NCI-H187 treated with DMSO at 0.1 percent for 48 hours (cell line): ENCODE measurements around the gene TEAD2.
"Not testable (repeated sequence)": the region's sequence is repeated elsewhere in the genome, so short reads cannot be mapped to it uniquely, and the experiment has no call there.

Experiments
- DNase-seq: peaks from one replicate; lab custom pipeline; 2025; lab: John Stamatoyannopoulos, UW

The TEAD2 gene

DNA sequence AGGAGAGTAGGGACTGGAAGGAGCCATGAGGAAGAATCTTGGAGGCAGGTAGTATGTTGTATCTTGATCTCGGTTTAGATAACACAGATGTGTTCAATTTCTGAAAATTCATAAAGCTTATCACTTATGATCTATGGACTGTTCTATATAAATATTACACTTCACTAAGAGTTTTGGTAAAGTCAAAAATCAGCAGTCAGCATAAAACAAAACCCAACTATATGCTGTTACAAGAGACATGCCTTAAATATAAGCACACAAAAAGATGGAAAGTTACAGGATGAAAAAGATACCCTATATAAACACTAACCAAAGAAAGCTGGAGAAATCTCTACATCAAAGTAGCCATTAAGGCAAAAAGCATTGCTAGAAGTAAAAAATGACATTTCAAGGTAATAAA is 21.4 kb upstream of the TEAD2 start:
- DNase-seq: no peak

DNA sequence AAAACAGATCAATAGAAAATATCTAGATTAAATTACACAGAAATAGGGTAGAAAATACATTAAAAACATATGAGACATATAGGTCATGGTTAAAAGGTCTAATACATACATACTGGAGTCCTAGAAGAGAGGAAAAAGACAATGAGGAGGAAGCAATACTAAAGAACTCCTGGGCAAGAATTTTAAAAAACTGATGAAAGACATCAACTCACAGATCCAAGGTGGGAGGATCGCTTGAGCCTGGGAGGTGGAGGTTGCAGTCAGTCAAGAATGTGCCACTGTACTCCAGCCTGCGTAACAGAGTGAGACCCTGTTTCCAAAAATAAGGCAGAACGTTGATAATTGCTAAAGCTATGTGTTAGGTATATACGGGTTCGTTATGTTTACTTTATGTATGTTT is 20.4 kb upstream of the TEAD2 start:
- no peak for DNase-seq

DNA sequence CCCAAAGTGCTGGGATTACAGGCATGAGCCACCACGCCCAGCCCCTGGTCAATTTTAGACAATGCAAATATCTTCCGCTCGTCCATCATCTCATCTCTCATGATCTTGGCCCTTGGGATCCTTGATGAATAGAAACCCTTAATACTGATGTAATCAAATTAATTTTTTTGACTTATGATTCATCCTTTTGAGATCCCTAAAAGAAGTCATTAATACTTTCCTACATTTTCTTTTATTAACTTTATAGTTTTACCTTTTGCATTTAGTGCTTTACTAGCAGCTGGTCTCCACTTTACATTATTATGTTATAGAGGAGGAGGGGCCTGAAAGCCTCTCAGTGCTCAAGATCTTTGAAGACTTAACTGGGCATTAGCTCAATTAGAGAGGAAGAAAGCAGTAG is 18.2 kb upstream of the TEAD2 start:
- DNase-seq: no peak

DNA sequence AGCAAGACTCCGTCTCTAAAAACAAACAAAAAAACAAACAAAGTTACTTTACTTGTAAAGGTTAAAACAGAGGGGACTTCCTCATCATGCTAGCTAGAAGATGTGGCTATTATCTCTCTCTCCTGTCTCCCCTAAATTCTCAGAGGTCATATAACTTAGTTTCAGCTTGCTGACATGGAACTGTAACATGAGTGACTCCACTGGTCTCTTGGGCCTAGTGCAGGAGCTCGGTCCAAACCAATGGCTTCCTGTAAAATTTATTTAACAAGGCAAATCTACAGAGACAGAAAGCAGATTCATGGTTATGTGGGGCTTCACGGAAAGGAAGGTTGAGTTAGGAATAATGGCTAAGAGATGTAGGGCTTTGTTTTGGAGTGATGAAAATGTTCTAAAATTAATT is 16.3 kb upstream of the TEAD2 start:
- no peak for DNase-seq

DNA sequence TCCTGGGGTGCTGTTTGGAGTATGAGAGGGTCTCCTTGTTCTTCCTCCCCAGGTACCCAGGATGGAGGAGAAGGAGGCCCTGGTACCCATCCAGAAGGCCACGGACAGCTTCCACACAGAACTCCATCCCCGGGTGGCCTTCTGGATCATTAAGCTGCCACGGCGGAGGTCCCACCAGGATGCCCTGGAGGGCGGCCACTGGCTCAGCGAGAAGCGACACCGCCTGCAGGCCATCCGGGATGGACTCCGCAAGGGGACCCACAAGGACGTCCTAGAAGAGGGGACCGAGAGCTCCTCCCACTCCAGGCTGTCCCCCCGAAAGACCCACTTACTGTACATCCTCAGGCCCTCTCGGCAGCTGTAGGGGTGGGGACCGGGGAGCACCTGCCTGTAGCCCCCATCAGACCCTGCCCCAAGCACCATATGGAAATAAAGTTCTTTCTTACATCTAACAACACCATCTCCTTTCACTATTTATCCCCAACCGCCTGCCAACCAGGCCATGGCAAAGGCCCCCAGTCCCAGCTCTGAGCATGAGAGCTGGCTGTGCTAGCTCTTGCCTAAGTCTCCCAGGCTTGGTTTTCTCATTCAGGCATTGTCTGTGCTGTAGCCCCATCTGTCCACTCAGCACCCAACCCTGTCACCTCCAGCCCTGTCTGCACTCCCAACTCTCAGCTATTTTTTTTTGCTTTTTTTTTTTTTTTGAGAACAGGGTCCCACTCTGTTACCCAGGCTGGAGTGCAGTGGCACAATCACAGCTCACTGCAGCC is 12.6 kb upstream of the TEAD2 start:
- no peak for DNase-seq

GRCh38 chr19:49373174-49373573 is 11.0 kb upstream of the TEAD2 start:
- DNase-seq: not testable (repeated sequence)

DNA sequence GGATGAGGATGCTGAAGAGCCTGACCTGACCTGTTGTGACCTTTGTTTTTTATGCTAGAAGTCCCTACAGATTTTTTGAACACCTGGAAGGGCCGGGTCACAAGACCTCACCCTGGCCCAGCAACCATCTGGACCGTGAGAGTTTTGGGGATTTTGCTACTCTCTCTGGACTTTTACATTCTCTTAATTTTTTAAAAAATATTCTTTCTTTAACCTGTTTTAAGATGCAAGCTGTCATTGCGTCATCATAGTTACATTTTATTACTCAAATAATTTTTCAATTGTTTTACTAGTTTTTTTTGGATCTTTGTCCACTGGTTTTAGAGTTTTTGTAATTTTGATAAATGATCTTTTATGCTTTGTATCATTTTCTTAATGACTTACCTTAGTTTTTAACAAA is 9.0 kb upstream of the TEAD2 start:
- no peak for DNase-seq

- no peak for DNase-seq
Observed at GRCh38 chr19:49368711-49369358, 6.6 kb upstream of the TEAD2 start.

DNA sequence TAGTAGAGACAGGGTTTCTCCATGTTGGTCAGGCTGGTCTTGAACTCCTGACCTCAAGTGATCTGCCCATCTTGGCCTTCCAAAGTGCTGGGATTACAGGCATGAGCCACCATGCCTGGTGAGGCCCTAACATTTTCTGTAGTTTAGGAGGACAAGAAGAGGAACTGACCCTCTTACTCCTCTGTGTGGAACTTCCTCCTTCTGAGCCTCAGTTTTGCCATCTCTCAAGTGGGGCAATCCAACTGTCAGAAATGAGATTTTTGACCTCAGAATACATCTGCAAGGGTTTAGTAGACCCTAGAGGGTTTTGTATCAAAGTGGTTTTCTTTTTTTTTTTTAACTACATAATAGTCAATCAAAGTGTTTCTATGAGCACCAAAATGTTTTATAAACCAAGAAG is 3.9 kb upstream of the TEAD2 start:
- DNase-seq: no peak

GRCh38 chr19:49364083-49364737 is 2.0 kb upstream of the TEAD2 start:
- no peak for DNase-seq

DNA sequence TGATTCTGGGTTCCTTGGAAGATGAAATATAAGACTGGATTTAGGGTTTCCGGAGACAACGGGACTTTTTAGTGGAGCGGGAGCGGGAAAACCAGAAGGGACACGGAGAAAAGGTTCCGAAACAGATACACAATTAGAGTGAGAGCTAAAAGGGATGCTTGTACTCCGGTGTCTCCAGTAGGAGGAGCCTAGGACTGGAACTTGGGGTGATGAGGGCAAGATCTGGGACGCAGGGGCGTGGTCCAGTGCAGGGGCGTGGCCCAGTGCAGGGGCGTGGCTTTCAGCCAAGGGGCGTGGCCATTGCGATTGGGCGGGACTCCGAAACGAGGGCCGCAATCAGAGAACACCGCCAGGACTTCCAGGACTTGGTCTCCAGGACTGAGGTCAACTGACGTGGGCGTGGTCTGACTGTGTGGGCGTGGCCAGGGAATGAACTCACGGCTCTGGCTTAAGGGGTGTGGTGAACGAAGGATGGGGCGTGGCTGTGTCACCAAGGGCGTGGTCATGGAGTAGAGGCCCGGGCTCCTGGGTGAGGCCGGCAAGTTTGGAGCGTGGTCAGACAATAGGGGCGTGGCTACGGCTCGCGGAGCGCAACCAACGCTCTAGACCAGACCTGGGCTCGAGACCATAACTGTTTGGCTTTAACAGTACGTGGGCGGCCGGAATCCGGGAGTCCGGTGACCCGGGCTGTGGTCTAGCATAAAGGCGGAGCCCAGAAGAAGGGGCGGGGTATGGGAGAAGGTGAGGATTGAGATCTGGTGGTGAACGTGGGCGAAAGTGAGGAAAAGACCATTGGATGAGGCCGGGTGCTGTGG is 1.3 kb upstream of the TEAD2 start, which contains the start of gene DKKL1:
TSS of gene DKKL1 (plus strand) at position 610 of the 815 bp plus-strand sequence. CDS start at position 732, 122 bp downstream.
- no peak for DNase-seq

- no peak for DNase-seq
Observed at GRCh38 chr19:49362929-49363267, 682 bp upstream of the TEAD2 start.

GRCh38 chr19:49361438-49362047 is 673 bp downstream of the TEAD2 start:
- DNase-seq: no peak

- DNase-seq: no peak
Observed at GRCh38 chr19:49359851-49360820, 2.1 kb downstream of the TEAD2 start.

- DNase-seq: no peak
Observed at GRCh38 chr19:49357186-49357585, 5.0 kb downstream of the TEAD2 start.

DNA sequence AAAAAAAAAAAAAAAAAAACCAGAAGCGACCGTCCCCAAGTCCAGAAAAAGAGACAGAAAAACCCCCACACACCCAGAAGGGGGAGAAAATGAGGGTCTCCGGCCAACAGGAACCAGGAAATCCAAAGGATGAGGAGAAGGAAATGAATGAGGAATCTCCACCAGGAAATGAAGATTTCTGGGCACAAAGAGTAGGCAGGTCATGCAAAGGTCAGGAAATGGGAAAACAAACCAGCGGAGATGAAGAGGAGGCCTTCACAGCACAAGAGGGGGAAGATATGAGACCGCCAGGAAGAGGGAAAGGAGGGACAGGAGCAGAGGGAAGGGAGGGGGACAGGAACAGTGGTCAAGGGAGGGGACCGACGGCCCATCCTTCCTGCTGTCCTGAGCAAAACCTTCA is 5.8 kb downstream of the TEAD2 start:
- DNase-seq: no peak

- DNase-seq: no peak
Observed at GRCh38 chr19:49355909-49356353, 6.3 kb downstream of the TEAD2 start.

DNA sequence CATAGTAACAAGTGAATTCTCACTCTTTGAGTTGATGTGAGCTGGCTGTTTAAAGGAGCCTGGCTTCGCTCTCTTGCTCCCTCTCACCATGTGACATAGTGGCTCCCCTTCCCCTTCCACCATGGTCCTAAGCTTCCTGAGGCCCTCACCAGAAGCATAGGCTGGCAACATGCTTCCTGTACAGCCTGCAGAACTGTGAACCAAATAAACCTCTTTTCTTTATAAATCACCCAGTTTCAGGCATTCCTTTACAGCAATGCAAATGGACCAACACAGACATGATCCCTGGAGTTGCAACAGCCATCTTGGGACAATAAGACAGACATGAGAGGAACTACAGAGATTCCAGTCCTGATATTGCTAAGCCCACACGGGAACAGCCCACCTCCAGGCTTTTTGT is 12.6 kb downstream of the TEAD2 start:
- no peak for DNase-seq

- no peak for DNase-seq
Observed at GRCh38 chr19:49348305-49349189, 13.7 kb downstream of the TEAD2 start.

DNA sequence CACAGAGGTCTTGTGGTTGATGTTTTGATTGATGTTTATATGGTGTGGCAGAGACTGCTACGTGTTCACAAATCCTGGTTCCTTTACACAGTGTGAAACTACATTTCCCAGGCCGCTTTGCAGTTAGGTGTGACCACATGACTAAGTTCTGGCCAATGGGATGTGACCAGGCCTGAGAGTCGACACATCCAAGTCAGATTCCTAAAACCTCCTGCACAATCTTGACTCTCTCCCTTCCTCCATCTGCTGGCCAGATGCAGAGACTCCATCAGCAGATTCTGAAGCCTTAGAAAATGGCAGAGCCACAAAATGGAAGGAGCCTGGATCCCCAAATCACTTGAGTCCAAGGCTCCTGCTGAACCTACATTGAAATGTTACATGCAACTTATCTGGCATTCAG is 14.4 kb downstream of the TEAD2 start:
- no peak for DNase-seq
